ENCODE data around the gene HLA-DRB5. TPM values are rescaled to one million over a fixed set of nuclear protein-coding genes. Genes with fewer than 3 reads are reported as not detected.

Gene HLA-DRB5
- total and polyA plus RNA-seq, 2 donors from 2014 or later = 2.8 to 59.9 TPM

- Histone ChIP-seq H3K4me3 (ENCODE audit: low read length in 3 of 3) (no peak overlapping the region), H3K9me3 (ENCODE audit: control insufficient read depth in 2 of 3, insufficient read depth in 1 of 3, low read length in 3 of 3) (no peaks in the 10 kb centered on the region), H3K27me3 (ENCODE audit: control insufficient read depth, insufficient read depth, low read length) (no peaks in the 10 kb centered on the region), H3K9ac (ENCODE audit: low read length in 3 of 3) (no peak overlapping the region), H3K27ac (ENCODE audit: low read depth in 2 of 2, low read length in 2 of 2) (no peak overlapping the region), H3K4me1 (ENCODE audit: control insufficient read depth in 2 of 3, insufficient read depth in 2 of 3, low read depth in 1 of 3, low read length in 3 of 3) (no peaks in the 10 kb centered on the region), H3K36me3 (ENCODE audit: control insufficient read depth in 2 of 3, insufficient read depth in 3 of 3, low read length in 3 of 3) (no peaks in the 10 kb centered on the region)
- peak in 2 of 5 donors; percentile 20 to 31 for DNase-seq
- intact Hi-C loops (cut with DNase I) = no loop called here
- TF ChIP-seq CTCF (IDR thresholded peaks at IDR 0.05; ENCODE audit: borderline replicate concordance, extremely low read depth, insufficient read depth) = no peak
- no peak for FAIRE-seq
These were observed 10.8 kb downstream of the HLA-DRB5 start for GRCh38 chr6:32519118-32519909.

- FAIRE-seq = no peak
These were observed 12.2 kb downstream of the HLA-DRB5 start for GRCh38 chr6:32517654-32518445.

GRCh38 chr6:32501016-32501415 is 29.1 kb downstream of the HLA-DRB5 start:
- H3K27me3 ChIP-seq (ENCODE audit: control insufficient read depth, insufficient read depth, low read length) = no peaks in the 10 kb centered on the region
- TF ChIP-seq CTCF (IDR thresholded peaks at IDR 0.05; ENCODE audit: borderline replicate concordance, extremely low read depth, insufficient read depth) = no peak
- no peaks in the 10 kb centered on the region for H3K9me3 ChIP-seq (ENCODE audit: control insufficient read depth in 2 of 3, insufficient read depth in 1 of 3, low read length in 3 of 3)
- intact Hi-C loops (cut with DNase I) = no loop called here
- no peaks in the 10 kb centered on the region for H3K36me3 ChIP-seq (ENCODE audit: control insufficient read depth in 2 of 3, insufficient read depth in 3 of 3, low read length in 3 of 3)
- H3K4me3 ChIP-seq (ENCODE audit: low read length in 3 of 3) = no peak overlapping the region
- H3K4me1 ChIP-seq (ENCODE audit: control insufficient read depth in 2 of 3, insufficient read depth in 2 of 3, low read depth in 1 of 3, low read length in 3 of 3) = no peaks in the 10 kb centered on the region
- H3K9ac ChIP-seq (ENCODE audit: low read length in 3 of 3) = no peak overlapping the region
- DNase-seq (no peak), FAIRE-seq (no peak)
- no peak overlapping the region for H3K27ac ChIP-seq (ENCODE audit: low read depth in 2 of 2, low read length in 2 of 2)

More at GRCh38 chr6:32517654-32518445, 12.2 kb downstream of the HLA-DRB5 start:
- no peaks in the 10 kb centered on the region for H3K9me3 ChIP-seq (ENCODE audit: control insufficient read depth in 2 of 3, insufficient read depth in 1 of 3, low read length in 3 of 3)
- no peaks in the 10 kb centered on the region for H3K27me3 ChIP-seq (ENCODE audit: control insufficient read depth, insufficient read depth, low read length)
- H3K36me3 ChIP-seq (ENCODE audit: control insufficient read depth in 2 of 3, insufficient read depth in 3 of 3, low read length in 3 of 3) = no peaks in the 10 kb centered on the region
- H3K27ac ChIP-seq (ENCODE audit: low read depth in 2 of 2, low read length in 2 of 2) = no peak overlapping the region
- H3K4me3 ChIP-seq (ENCODE audit: low read length in 3 of 3) = no peak overlapping the region
- intact Hi-C loops (cut with DNase I) = no loop called here
- no peaks in the 10 kb centered on the region for H3K4me1 ChIP-seq (ENCODE audit: control insufficient read depth in 2 of 3, insufficient read depth in 2 of 3, low read depth in 1 of 3, low read length in 3 of 3)
- DNase-seq = no peak
- H3K9ac ChIP-seq (ENCODE audit: low read length in 3 of 3) = no peak overlapping the region
- no peak for TF ChIP-seq CTCF (IDR thresholded peaks at IDR 0.05; ENCODE audit: borderline replicate concordance, extremely low read depth, insufficient read depth)

Measured in kidney (tissue), 14 donors.